ENCODE data around the gene NLRP5. TPM values are rescaled to one million over a fixed set of nuclear protein-coding genes. Genes with fewer than 3 reads are reported as not detected.
"Not testable (repeated sequence)": the region's sequence is repeated elsewhere in the genome, so short reads cannot be mapped to it uniquely, and the experiment has no call there.

Gene NLRP5
- polyA plus RNA-seq: not detected

DNA sequence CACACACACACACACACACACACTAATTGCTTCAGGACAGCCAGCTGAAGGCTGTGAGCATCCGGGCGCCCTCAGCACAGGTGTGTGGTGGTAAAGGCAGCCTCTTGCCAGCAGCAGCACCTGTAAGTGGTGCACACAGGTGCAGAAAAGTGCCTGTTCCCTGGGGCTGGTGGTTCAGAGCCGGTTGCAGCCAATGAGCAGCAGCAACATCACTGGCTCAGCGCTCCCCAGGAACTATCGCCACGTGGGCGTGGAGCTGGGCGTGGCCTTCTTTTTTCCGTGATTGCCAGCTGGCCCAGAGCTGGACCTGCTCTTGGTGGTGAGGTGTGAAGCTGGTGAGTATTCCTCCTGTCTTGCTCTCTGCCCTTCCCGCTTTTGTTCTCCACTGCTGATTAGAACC is at the start of gene NLRP5:
Gene NLRP5, plus strand, starts transcription at position 289 of the 400 bp plus-strand sequence.
- Mint-ChIP-seq H3K9me3 (peaks cover 2 to 5% (median 3%) of the 10 kb centered on the region in 3 donors), H3K27me3 (no peaks in the 10 kb centered on the region), H3K4me3 (no peak within 1 kb of the TSS), H3K4me1 (no peaks in the 10 kb centered on the region), H3K27ac (no peak within 1 kb of the TSS), H3K36me3 (no peaks in the 10 kb centered on the region)

DNA sequence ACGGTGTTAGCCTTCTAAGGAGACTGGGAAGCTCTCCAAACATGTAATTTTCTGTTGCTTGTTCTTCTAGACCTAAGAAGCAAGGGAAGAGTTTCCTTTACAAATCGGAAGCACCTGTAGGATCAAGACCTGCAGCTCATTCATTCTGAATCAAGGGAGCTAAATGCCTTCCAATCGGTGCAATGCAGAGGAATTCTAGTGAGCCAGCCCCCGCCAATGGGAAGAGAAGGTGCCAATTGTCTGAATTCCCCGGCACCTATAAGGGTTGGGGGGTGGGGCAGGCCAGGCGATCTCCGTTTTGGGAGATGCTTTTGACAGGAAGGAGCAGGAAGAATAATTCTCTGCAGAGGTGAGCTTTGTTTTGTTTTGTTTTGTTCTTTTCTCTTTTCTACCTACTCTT is 47.4 kb upstream of the NLRP5 start:
- H3K9me3 Mint-ChIP-seq: peaks cover 5 to 7% (median 6%) of the 10 kb centered on the region in 3 donors
- no peak overlapping the region for H3K4me3 Mint-ChIP-seq
- H3K27ac Mint-ChIP-seq: no peak overlapping the region
- H3K4me1 Mint-ChIP-seq: peaks cover 0 to 5% (median 2%) of the 10 kb centered on the region in 3 donors
- no peaks in the 10 kb centered on the region for H3K36me3 Mint-ChIP-seq
- peaks cover 5% of the 10 kb centered on the region for H3K27me3 Mint-ChIP-seq

DNA sequence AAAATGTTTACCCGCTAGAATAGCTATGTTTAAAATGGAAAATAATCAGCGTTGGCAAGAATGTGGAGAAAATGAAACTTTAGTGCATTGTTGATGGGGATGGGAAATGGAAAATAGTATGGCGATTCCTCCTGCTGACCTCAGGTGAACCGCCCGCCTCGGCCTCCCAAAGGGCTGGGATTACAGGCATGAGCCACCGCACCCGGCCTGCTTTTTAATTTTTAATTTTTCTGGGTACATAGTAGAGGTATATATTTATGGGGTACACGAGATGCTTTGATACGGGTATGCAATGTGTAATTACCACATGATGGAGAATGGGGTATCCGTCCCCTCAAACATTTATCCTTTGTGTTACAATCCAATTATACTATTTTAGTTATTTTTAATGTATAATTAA is 46.3 kb upstream of the NLRP5 start:
- peaks cover 5% of the 10 kb centered on the region for H3K27me3 Mint-ChIP-seq
- H3K4me3 Mint-ChIP-seq: no peak overlapping the region
- H3K27ac Mint-ChIP-seq: no peak overlapping the region
- no peaks in the 10 kb centered on the region for H3K36me3 Mint-ChIP-seq
- H3K9me3 Mint-ChIP-seq: peaks cover 3 to 7% (median 5%) of the 10 kb centered on the region in 3 donors
- peaks cover 0 to 5% (median 2%) of the 10 kb centered on the region in 3 donors for H3K4me1 Mint-ChIP-seq

DNA sequence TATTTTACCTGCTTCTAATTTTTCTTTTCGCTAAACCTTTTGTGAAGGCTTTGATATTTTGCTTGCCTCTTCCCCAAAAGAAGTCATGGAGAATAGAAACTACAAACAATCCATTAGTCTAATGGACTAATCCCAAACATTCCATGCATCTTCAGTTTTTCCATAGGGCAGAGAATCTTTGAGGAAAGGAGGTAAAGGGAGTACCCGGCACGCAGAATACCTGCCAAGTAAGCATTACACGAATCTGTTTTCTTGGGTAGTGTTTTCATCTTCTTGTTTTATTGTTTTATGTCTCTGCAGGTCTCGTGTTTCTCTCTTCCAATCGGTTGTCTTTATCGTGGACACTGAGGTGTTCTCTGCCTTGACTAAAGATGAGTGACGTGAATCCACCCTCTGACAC is 39.0 kb upstream of the NLRP5 start, which contains the start of gene NLRP8:
Gene NLRP8, plus strand, starts transcription at position 301 of the 400 bp plus-strand sequence.
- H3K9me3 Mint-ChIP-seq: peaks cover 8 to 14% (median 9%) of the 10 kb centered on the region in 3 donors
- H3K27ac Mint-ChIP-seq: no peak within 1 kb of the TSS
- H3K36me3 Mint-ChIP-seq: peaks cover 2% of the 10 kb centered on the region
- peaks cover 0 to 5% (median 2%) of the 10 kb centered on the region in 3 donors for H3K4me1 Mint-ChIP-seq
- no peaks in the 10 kb centered on the region for H3K27me3 Mint-ChIP-seq
- H3K4me3 Mint-ChIP-seq: no peak within 1 kb of the TSS

DNA sequence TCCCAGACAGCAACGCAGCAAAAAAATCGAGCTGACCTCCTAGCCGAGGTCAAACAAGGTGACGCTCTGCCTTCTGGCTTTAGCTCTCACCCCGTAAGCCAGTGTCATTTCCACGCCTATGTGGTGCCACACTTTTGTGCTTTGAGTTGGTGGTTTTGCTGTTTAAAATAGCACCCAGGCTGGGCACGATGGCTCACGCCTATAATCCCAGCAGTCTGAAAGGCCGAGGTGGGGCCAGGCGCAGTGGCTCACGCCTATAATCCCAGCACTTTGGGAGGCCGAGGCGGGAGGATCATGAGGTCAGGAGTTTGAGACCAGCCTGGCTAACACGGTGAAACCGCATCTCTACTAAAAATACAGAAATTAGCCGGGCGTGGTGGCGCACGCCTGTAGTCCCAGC is 36.0 kb upstream of the NLRP5 start:
- not testable (repeated sequence) for H3K36me3 Mint-ChIP-seq, H3K27me3 Mint-ChIP-seq, H3K4me1 Mint-ChIP-seq, H3K4me3 Mint-ChIP-seq, H3K27ac Mint-ChIP-seq
- peaks cover 5 to 14% (median 9%) of the 10 kb centered on the region in 3 donors for H3K9me3 Mint-ChIP-seq

DNA sequence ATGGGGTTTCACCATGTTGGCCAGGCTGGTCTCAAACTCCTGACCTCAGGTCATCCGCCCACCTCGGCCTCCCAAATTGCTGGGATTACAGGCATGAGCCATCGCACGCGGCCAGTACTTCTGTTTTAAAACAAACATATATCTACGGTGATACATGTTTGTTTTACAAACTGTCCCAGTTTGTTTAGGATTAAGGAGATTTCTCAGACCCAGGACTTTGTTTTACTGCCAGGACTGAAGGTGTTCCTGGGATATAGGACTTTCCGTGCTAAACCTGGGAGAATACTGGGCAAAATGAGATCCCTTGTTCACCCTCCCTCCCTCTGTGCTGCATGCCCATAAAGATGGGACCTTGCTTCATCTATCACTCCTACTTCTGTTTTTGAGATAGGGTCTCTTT is 30.1 kb upstream of the NLRP5 start:
- H3K36me3 Mint-ChIP-seq: no peaks in the 10 kb centered on the region
- H3K4me1 Mint-ChIP-seq: no peaks in the 10 kb centered on the region
- no peak overlapping the region for H3K27ac Mint-ChIP-seq
- H3K27me3 Mint-ChIP-seq: no peaks in the 10 kb centered on the region
- H3K4me3 Mint-ChIP-seq: no peak overlapping the region
- H3K9me3 Mint-ChIP-seq: peaks cover under 1 to 4% (median 3%) of the 10 kb centered on the region in 3 donors

DNA sequence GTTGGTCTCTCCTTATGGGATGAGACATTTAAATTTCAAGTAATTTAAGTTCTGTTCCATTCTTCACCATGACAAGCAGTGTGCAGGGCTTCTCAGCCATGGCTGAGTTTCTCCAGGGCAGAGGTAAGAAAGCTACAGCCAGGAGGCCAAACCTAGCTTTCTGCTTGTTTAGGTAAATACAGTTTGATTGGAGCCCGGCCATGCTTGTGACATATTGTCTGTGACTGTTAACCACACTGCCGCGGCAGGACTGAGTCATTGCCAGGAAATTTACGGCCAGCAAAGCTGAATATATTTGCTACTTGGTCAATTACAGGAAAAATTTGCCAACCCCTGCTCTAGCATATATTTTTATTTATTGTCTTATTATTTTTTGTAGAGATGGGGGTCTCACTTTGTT is 28.2 kb upstream of the NLRP5 start:
- Mint-ChIP-seq H3K9me3 (peaks cover 0 to 4% (median 0%) of the 10 kb centered on the region in 3 donors), H3K4me1 (no peaks in the 10 kb centered on the region), H3K36me3 (no peaks in the 10 kb centered on the region), H3K27ac (no peak overlapping the region), H3K27me3 (no peaks in the 10 kb centered on the region), H3K4me3 (no peak overlapping the region)

DNA sequence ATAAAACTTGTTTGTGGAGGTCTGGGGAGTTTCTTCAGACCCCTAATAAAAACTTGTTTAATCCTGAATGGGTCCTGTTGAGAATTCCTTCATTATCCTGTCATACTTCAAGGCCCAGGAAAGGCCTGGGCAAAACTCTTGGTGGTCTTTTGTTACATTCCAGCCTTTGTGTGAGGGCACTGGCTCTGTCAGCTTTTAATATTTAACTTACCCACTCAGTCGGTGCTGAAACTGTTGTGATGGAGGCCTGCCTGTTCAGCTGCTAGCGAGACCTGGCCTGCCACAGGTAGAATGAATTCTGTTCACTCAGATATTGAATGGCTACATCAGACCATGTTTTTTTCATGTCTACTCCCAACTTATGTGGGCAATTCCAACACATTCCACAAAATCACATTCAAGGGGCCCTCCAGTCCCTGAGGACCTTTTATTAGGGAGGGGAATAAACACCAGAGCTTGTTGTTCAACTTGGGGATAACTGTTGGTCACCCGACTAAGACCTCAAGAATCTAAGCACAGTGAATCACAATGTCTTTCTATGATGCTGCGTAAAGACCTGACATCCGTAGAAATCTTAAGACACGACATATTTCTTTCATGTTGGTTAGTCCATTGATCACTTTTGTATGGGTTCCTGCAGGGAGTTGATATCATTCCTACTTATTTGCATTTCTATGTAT is 26.4 kb upstream of the NLRP5 start:
- Mint-ChIP-seq H3K9me3 (peaks cover 0 to 4% (median 0%) of the 10 kb centered on the region in 3 donors), H3K36me3 (no peaks in the 10 kb centered on the region), H3K27ac (peak overlapping the region in 1 of 3 donors; percentile 24), H3K4me3 (no peak overlapping the region), H3K4me1 (no peaks in the 10 kb centered on the region), H3K27me3 (no peaks in the 10 kb centered on the region)

DNA sequence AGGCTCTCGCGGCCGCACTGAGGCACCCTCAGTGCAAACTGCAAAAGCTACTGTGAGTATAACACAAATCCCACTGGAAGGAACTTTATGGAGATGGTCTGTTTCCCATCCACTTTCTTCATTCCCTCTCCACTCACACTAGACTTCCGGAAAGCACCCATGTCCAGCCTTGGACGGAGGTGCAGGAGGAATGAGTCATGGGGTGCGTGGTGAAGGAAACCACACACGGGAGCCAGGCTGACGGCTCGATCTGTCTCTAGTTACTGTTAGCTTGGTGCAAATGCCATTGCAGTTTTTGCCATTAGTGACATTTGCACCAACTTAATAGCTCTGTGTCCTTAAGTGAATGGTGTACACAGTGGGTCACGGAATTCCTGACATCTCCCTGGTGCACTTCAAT is 24.4 kb upstream of the NLRP5 start:
- Mint-ChIP-seq H3K27me3 (no peaks in the 10 kb centered on the region), H3K4me3 (no peak overlapping the region)

DNA sequence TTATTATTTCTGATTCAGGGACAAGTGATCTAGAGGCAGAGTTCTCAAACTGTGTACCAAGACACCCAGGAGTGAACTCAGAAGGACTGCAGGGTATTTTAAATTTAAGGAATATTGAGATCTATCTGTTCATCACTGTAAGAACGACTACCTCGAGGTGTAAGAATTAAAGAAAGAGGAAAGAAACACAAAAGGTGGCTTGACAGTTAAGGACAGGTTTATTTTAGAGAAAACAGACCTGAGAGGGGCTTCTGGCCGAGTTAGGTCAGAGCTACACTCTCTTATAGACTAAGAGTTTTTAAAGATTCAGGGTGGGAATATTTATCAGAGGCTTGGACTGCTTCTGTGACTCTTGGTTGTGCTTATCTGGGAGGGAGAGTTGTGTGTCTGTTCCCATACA is 12.6 kb upstream of the NLRP5 start:
- H3K27me3 Mint-ChIP-seq: peaks cover 4% of the 10 kb centered on the region
- H3K36me3 Mint-ChIP-seq: no peaks in the 10 kb centered on the region
- H3K4me1 Mint-ChIP-seq: no peaks in the 10 kb centered on the region
- H3K9me3 Mint-ChIP-seq: peaks cover 9 to 24% (median 10%) of the 10 kb centered on the region in 3 donors
- no peak overlapping the region for H3K27ac Mint-ChIP-seq
- no peak overlapping the region for H3K4me3 Mint-ChIP-seq

More for the DNA sequence above, 24.4 kb upstream of the NLRP5 start:
- Mint-ChIP-seq H3K36me3 (no peaks in the 10 kb centered on the region), H3K9me3 (peaks cover under 1 to 7% (median under 1%) of the 10 kb centered on the region in 3 donors), H3K27ac (no peak overlapping the region), H3K4me1 (no peaks in the 10 kb centered on the region)

DNA sequence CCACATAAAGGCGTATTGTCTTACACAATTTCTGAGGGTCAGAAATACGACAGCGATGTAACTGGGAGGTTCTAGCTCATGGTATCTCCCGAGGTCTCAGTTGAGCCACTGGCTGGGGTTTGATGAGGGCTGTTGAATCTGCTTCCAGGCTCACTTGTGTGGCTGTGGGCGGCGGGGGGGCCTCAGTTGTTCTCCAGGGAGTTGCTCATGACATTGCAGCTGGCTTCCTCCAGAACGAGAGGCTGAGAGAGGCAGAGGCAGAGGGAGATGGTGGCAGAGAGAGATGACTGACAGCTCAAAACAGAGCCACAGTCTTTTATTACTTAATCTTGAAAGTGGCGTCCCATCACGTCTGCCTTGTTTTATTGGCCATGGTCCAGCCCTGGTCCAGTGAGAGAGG is 6.2 kb upstream of the NLRP5 start:
- no peak overlapping the region for H3K4me3 Mint-ChIP-seq
- no peaks in the 10 kb centered on the region for H3K36me3 Mint-ChIP-seq
- H3K9me3 Mint-ChIP-seq: peaks cover 7 to 19% (median 9%) of the 10 kb centered on the region in 3 donors
- H3K4me1 Mint-ChIP-seq: no peaks in the 10 kb centered on the region
- H3K27me3 Mint-ChIP-seq: peaks cover 3% of the 10 kb centered on the region
- no peak overlapping the region for H3K27ac Mint-ChIP-seq

DNA sequence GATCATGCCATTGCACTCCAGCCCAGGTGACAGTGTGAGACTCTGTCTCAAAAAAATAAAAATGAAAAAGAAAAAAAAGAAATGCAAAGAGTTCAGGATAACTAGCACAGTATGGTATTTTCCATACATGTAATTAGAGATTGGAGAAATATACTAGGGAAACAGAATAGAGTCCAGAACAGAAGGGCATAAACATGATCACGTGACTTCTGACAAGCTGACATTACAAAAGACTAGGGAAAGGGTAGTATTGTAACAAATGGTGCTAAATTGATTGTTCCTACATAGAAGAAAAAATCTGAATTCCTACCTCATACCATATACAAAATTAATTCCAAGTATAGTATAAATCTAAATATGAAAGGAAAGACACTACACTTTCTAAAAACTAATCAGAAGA is 1.3 kb upstream of the NLRP5 start:
- Mint-ChIP-seq H3K4me3 (no peak overlapping the region), H3K27me3 (no peaks in the 10 kb centered on the region), H3K36me3 (no peaks in the 10 kb centered on the region), H3K27ac (no peak overlapping the region), H3K4me1 (no peaks in the 10 kb centered on the region), H3K9me3 (peaks cover 2 to 6% (median 3%) of the 10 kb centered on the region in 3 donors)

DNA sequence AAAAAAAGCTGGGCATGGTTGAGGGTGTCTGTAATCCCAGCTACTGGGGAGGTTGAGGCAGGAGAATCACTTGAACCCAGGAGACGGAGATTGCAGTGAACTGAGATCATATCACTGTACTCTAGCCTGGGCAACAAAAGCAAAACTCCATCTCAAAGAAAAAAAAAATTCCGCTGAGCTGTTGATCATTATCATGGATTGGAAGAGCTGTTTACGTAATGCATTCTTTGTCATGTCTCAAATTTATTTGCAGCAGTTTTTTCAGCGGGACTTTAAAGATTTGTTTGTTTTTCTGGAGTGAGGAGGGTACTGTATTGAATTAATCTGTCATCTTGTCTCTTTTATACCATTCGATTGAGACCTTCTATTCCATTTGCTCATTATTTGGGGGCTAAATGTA is 4.3 kb downstream of the NLRP5 start:
- peaks cover 2 to 19% (median 16%) of the 10 kb centered on the region in 3 donors for H3K9me3 Mint-ChIP-seq
- H3K27ac Mint-ChIP-seq: no peak overlapping the region
- H3K36me3 Mint-ChIP-seq: no peaks in the 10 kb centered on the region
- no peak overlapping the region for H3K4me3 Mint-ChIP-seq
- H3K27me3 Mint-ChIP-seq: peaks cover 3% of the 10 kb centered on the region
- H3K4me1 Mint-ChIP-seq: no peaks in the 10 kb centered on the region

DNA sequence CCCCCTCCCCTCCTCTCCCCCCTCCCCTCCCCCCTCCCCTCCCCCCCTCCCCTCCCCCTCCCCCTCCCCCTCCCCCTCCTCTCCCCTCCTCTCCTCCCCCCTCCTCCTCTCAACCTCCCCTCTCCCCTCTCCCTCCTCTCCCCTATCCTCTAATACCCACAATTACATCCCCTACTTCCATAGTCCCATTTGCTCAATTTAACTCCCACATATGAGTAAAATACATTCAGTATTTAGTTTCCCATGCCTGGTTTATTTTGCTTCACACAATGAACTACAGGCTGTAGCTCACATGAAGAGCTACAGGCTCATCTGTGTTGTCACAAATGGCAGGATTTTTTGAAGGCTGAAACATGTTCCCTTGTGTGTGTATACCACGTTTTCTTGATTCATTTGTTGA is 6.9 kb downstream of the NLRP5 start:
- Mint-ChIP-seq H3K4me1 (no peaks in the 10 kb centered on the region), H3K27me3 (peaks cover 3% of the 10 kb centered on the region), H3K36me3 (no peaks in the 10 kb centered on the region), H3K9me3 (peaks cover 3 to 27% (median 22%) of the 10 kb centered on the region in 3 donors), H3K4me3 (no peak overlapping the region), H3K27ac (peak overlapping the region in 1 of 3 donors; percentile 62)

DNA sequence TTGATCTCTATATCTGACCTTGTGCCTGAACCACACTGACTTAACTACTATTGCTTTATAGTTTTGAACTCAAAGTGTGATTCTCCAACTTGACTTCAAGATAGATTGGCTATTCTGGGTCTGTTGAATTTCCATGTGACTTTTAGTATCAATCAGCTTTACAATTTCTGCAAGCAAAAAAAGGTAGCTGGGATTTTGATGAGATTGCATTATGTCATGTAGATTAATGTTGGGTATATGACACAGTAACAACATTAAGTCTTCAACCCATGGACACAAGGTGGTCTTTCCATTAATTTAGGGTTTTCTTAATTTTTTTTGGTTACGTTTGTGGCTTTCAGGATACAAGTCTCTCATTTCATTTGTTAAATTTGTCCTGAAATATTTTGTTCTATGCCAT is 28.2 kb downstream of the NLRP5 start:
- H3K36me3 Mint-ChIP-seq: peaks cover 2% of the 10 kb centered on the region
- no peak overlapping the region for H3K4me3 Mint-ChIP-seq
- H3K27me3 Mint-ChIP-seq: no peaks in the 10 kb centered on the region
- no peak overlapping the region for H3K27ac Mint-ChIP-seq
- peaks cover 3 to 16% (median 8%) of the 10 kb centered on the region in 3 donors for H3K9me3 Mint-ChIP-seq
- H3K4me1 Mint-ChIP-seq: no peaks in the 10 kb centered on the region

DNA sequence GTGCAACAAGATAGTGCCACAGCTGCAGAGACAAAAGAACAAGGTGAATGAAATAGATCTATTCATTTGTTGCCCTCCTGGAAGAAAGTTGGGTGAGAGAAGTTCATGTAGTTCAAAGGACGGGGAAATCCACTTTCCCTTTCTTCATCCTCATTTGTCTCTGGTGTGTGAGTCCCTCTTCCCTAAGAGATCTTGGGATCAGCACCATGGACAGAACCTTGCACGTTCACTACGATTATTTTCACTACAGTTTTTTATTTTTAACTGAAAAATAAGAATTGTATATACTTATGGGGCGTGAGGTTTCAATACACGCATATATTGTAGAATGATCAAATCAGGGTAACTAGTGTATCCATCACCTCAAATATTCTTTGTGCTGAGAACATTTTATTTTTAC is 29.2 kb downstream of the NLRP5 start:
- H3K4me1 Mint-ChIP-seq: no peaks in the 10 kb centered on the region
- peaks cover 2% of the 10 kb centered on the region for H3K36me3 Mint-ChIP-seq
- H3K27ac Mint-ChIP-seq: no peak overlapping the region
- no peaks in the 10 kb centered on the region for H3K27me3 Mint-ChIP-seq
- peaks cover 3 to 15% (median 8%) of the 10 kb centered on the region in 3 donors for H3K9me3 Mint-ChIP-seq
- no peak overlapping the region for H3K4me3 Mint-ChIP-seq

Measured in IgD-negative memory B cell (primary cell).